ENCODE results near the gene DNAH1. TPM values are rescaled to one million over a fixed set of nuclear protein-coding genes. Genes with fewer than 3 reads are reported as not detected.
"Not testable (repeated sequence)": the region's sequence is repeated elsewhere in the genome, so short reads cannot be mapped to it uniquely, and the experiment has no call there.

Gene DNAH1
- total RNA-seq, 1 experiment from 2014 or later, result 5.9 TPM

DNA sequence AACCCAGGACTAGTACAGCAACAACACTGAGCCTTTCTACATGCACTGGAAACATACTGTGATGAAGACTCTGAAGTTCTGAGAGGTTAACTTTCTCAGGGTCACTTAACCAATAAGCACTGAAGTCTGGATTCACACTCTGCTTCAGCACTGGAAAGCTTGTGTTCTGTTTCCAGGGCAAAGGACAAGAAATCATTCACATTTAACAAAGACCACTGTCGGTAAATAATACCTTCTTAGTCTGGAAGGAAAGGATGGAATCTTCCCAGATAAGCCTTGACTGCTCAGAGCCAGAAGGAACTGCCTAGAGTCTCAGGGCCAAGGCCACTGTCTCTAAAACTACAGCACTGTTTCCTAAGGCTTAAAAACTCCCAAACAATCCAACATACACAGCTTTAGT lies 32.8 kb upstream of the DNAH1 start:
- Histone ChIP-seq H3K9me2 (ENCODE audit: insufficient read depth) (no peaks in the 10 kb centered on the region), H2AFZ (no peak overlapping the region), H3K4me3 (no peak overlapping the region), H3K27ac (no peak overlapping the region), H3K9me3 (ENCODE audit: insufficient read depth, low read depth) (no peaks in the 10 kb centered on the region), H3F3A (ENCODE audit: insufficient read depth, low read depth) (peaks cover 12% of the 10 kb centered on the region; the same call in 1 of the 2 replicates), H3K79me2 (ENCODE audit: low read depth) (0 out of 2 replicates have a peak, but pooled peaks cover under 1% of the 10 kb centered on the region), H3K27me3 (ENCODE audit: insufficient read depth, low read depth) (no peaks in the 10 kb centered on the region), H3K36me3 (ENCODE audit: low read depth) (no peaks in the 10 kb centered on the region), H3K4me1 (replicated peaks; ENCODE audit: insufficient read depth) (0 out of 2 replicates have a peak, but pooled peaks cover 4% of the 10 kb centered on the region), H3K4me2 (no peak overlapping the region), H4K20me1 (ENCODE audit: insufficient read depth) (no peaks in the 10 kb centered on the region)
- no peak for TF ChIP-seq EZH2 (IDR thresholded peaks at IDR 0.05; ENCODE audit: low read depth)
- TF ChIP-seq, protein P1, sequence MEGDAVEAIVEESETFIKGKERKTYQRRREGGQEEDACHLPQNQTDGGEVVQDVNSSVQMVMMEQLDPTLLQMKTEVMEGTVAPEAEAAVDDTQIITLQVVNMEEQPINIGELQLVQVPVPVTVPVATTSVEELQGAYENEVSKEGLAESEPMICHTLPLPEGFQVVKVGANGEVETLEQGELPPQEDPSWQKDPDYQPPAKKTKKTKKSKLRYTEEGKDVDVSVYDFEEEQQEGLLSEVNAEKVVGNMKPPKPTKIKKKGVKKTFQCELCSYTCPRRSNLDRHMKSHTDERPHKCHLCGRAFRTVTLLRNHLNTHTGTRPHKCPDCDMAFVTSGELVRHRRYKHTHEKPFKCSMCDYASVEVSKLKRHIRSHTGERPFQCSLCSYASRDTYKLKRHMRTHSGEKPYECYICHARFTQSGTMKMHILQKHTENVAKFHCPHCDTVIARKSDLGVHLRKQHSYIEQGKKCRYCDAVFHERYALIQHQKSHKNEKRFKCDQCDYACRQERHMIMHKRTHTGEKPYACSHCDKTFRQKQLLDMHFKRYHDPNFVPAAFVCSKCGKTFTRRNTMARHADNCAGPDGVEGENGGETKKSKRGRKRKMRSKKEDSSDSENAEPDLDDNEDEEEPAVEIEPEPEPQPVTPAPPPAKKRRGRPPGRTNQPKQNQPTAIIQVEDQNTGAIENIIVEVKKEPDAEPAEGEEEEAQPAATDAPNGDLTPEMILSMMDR (conservative IDR thresholded peaks at IDR 0.05), result no peak
- BruUV-seq (replicated peaks), result no TSS peak
- CTCF ChIA-PET, result interaction anchor here (1.0 kb wide), 1 partner anchor 37 kb away, joined by 3 read pairs; the partner anchor contains the start of gene PPM1M
- POLR2A ChIA-PET (ENCODE audit: unreplicated experiment), result interaction anchor here (0.6 kb wide), 1 partner anchor 123 kb away, joined by 6 read pairs; no protein-coding TSS in a partner anchor
- intact Hi-C loops (cut with micrococcal nuclease; ENCODE audit: unreplicated experiment), result no loop called here
- no peak for DNase-seq

DNA sequence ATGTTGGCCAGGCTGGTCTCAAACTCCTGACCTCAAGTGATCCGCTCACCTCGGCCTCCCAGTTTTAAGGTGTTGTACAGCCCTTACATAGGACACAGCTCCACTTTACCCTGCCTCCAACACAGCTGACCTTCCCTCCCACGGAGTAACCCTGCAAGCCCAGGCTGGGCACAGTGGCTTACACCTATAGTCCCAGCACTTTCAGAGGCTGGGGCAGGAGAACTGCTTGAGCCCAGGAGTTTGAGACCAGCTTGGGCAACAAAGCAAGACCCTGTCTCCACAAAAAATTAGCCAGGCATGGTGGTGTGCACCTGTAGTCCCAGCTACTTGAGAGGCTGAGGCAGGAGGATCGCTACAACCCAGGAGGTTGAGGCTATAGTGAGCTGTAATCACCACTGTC lies 32.1 kb upstream of the DNAH1 start:
- POLR2A ChIA-PET (ENCODE audit: unreplicated experiment); H3K27ac ChIP-seq: not testable (repeated sequence)
- CTCF ChIA-PET, result interaction anchor here (1.0 kb wide), 1 partner anchor 38 kb away, joined by 3 read pairs; the partner anchor contains the start of gene PPM1M

DNA sequence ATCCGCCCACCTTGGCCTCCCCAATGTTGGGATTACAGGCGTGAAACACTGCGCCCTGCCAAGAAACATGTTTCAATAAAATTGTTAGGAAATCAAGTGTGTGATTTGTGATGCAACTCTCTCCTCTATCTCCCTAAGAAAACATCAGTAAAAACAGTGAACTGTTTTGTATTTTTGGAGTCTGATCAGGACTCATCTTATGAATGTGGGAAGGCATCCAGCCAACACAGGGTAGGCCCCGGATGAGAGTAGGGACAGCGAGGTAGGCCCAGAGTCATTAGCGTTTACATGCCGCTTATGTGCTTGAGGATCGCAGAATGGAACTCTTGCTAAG lies 29.4 kb upstream of the DNAH1 start:
- H3F3A ChIP-seq (ENCODE audit: insufficient read depth, low read depth), result no peaks in the 10 kb centered on the region
- H3K27ac ChIP-seq, result peak overlapping the region; percentile 85; the same call in 1 of the 2 replicates
- H3K36me3 ChIP-seq (ENCODE audit: low read depth), result no peaks in the 10 kb centered on the region
- H3K4me2 ChIP-seq, result peak overlapping the region; percentile 84
- POLR2A ChIA-PET (ENCODE audit: unreplicated experiment), result interaction anchor here (0.7 kb wide), 1 partner anchor 66 kb away, joined by 4 read pairs; no protein-coding TSS in a partner anchor
- no peaks in the 10 kb centered on the region for H3K9me2 ChIP-seq (ENCODE audit: insufficient read depth)
- CTCF ChIA-PET, result interaction anchor here (0.6 kb wide), 1 partner anchor 27 kb away, joined by 3 read pairs; no protein-coding TSS in a partner anchor
- no TSS peak for BruUV-seq (replicated peaks)
- peak overlapping the region; percentile 79 for H3K4me3 ChIP-seq
- no peak for DNase-seq
- peaks cover 7% of the 10 kb centered on the region; the same call in 1 of the 2 replicates for H3K4me1 ChIP-seq (replicated peaks; ENCODE audit: insufficient read depth)
- no peaks in the 10 kb centered on the region for H3K9me3 ChIP-seq (ENCODE audit: insufficient read depth, low read depth)
- H3K27me3 ChIP-seq (ENCODE audit: insufficient read depth, low read depth), result no peaks in the 10 kb centered on the region
- H2AFZ ChIP-seq, result no peak overlapping the region
- TF ChIP-seq, protein P1 (conservative IDR thresholded peaks at IDR 0.05), result no peak
- TF ChIP-seq EZH2 (IDR thresholded peaks at IDR 0.05; ENCODE audit: low read depth), result no peak
- H3K79me2 ChIP-seq (ENCODE audit: low read depth), result peaks cover 6% of the 10 kb centered on the region; the same call in 1 of the 2 replicates
- H4K20me1 ChIP-seq (ENCODE audit: insufficient read depth), result no peaks in the 10 kb centered on the region
- intact Hi-C loops (cut with micrococcal nuclease; ENCODE audit: unreplicated experiment), result loop anchor here (5.0 kb wide), 1 partner anchor 69 kb away; no protein-coding TSS in a partner anchor

More for the DNA sequence above, 32.1 kb upstream of the DNAH1 start:
- H2AFZ ChIP-seq; H3K9me2 ChIP-seq (ENCODE audit: insufficient read depth); H3K4me2 ChIP-seq; H3K9me3 ChIP-seq (ENCODE audit: insufficient read depth, low read depth); H3K36me3 ChIP-seq (ENCODE audit: low read depth); H4K20me1 ChIP-seq (ENCODE audit: insufficient read depth); intact Hi-C loops (cut with micrococcal nuclease; ENCODE audit: unreplicated experiment); H3K79me2 ChIP-seq (ENCODE audit: low read depth); H3K4me3 ChIP-seq; H3K27me3 ChIP-seq (ENCODE audit: insufficient read depth, low read depth); BruUV-seq (replicated peaks); DNase-seq: not testable (repeated sequence)
- Histone ChIP-seq H3K4me1 (replicated peaks; ENCODE audit: insufficient read depth) (peaks cover 11% of the 10 kb centered on the region; the same call in 1 of the 2 replicates), H3F3A (ENCODE audit: insufficient read depth, low read depth) (peaks cover 10% of the 10 kb centered on the region; the same call in 1 of the 2 replicates)

Measured in PC-9 (cell line).